H9 (cell line): ENCODE measurements around the gene PITHD1. TPM values are rescaled to one million over a fixed set of nuclear protein-coding genes. Genes with fewer than 3 reads are reported as not detected.

Experiments used
- DNase-seq: peaks from one replicate; pipeline ENCODE4 v3.0.0-alpha.2; 2017
- H2AFZ ChIP-seq: one replicate; pipeline ENCODE4 v1.6.1; 2013; ENCODE audit warnings: mild to moderate bottlenecking, low read length, control low read depth, moderate library complexity
- H2AK5ac ChIP-seq: 2 replicates; pipeline ENCODE4 v1.6.1; 2013; ENCODE audit warnings: low read length, control low read depth, mixed read lengths; ENCODE audit not compliant: insufficient read length
- H2BK120ac ChIP-seq: one replicate; pipeline ENCODE4 v1.6.1; 2013; ENCODE audit warnings: low read depth, mild to moderate bottlenecking, low read length, control low read depth, inconsistent platforms; ENCODE audit not compliant: poor library complexity, severe bottlenecking
- H2BK12ac ChIP-seq: 2 replicates; pipeline ENCODE4 v1.6.1; 2013; ENCODE audit warnings: low read length, control low read depth, mixed read lengths, low read depth; ENCODE audit not compliant: insufficient read length
- H2BK15ac ChIP-seq: 2 replicates; pipeline ENCODE4 v1.6.1; 2013; ENCODE audit warnings: low read depth, low read length, control low read depth
- H2BK20ac ChIP-seq: one replicate; pipeline ENCODE4 v1.6.1; 2013; ENCODE audit warnings: low read depth, mild to moderate bottlenecking, low read length, control low read depth, inconsistent platforms; ENCODE audit not compliant: poor library complexity, severe bottlenecking
- H2BK5ac ChIP-seq: 2 replicates; pipeline ENCODE4 v1.6.1; 2013; ENCODE audit warnings: low read length, control low read depth, mixed read lengths; ENCODE audit not compliant: insufficient read length
- H3K14ac ChIP-seq: 2 replicates; pipeline ENCODE4 v1.6.1; 2013; ENCODE audit warnings: low read length, control low read depth; ENCODE audit not compliant: insufficient read depth
- H3K18ac ChIP-seq: 2 replicates; pipeline ENCODE4 v1.6.1; 2013; ENCODE audit warnings: low read depth, mild to moderate bottlenecking, mixed read lengths, low read length, control low read depth; ENCODE audit not compliant: insufficient read length
- H3K23ac ChIP-seq: 2 replicates; pipeline ENCODE4 v1.6.1; 2013; ENCODE audit warnings: low read length, control low read depth, mixed read lengths, low read depth; ENCODE audit not compliant: insufficient read length
- H3K23me2 ChIP-seq: 2 replicates; pipeline ENCODE4 v1.6.1; 2013; ENCODE audit warnings: low read depth, mild to moderate bottlenecking, mixed read lengths, low read length, control low read depth; ENCODE audit not compliant: insufficient read length, poor library complexity, severe bottlenecking
- H3K27ac ChIP-seq: 2 replicates; pipeline ENCODE4 v1.5.1; 2013; ENCODE audit warnings: low read length, control low read depth, mixed read lengths, low read depth; ENCODE audit not compliant: insufficient read length
- H3K27me3 ChIP-seq: 2 replicates; pipeline ENCODE4 v1.6.1; 2013; ENCODE audit warnings: low read length, control low read depth, inconsistent platforms; ENCODE audit not compliant: insufficient read depth
- H3K4ac ChIP-seq: 2 replicates; pipeline ENCODE4 v1.6.1; 2013; ENCODE audit warnings: low read depth, mild to moderate bottlenecking, control low read depth, inconsistent platforms, low read length, moderate library complexity
- H3K4me1 ChIP-seq: 2 replicates; pipeline ENCODE4 v1.6.1; 2013; ENCODE audit warnings: low read length, control low read depth, inconsistent platforms; ENCODE audit not compliant: insufficient read depth
- H3K4me2 ChIP-seq: 2 replicates; pipeline ENCODE4 v1.6.1; 2013; ENCODE audit warnings: low read length, control low read depth, mixed read lengths; ENCODE audit not compliant: insufficient read length, insufficient read depth
- H3K56ac ChIP-seq: 2 replicates; pipeline ENCODE4 v1.6.1; 2013; ENCODE audit warnings: low read depth, mild to moderate bottlenecking, mixed read lengths, low read length, control low read depth; ENCODE audit not compliant: insufficient read length
- H3K79me1 ChIP-seq: 2 replicates; pipeline ENCODE4 v1.6.1; 2013; ENCODE audit warnings: low read depth, mild to moderate bottlenecking, moderate library complexity, low read length, control low read depth, inconsistent platforms; ENCODE audit not compliant: insufficient read depth, poor library complexity, severe bottlenecking
- H3K79me2 ChIP-seq: 2 replicates; pipeline ENCODE4 v1.6.1; 2013; ENCODE audit warnings: low read length, control low read depth, inconsistent platforms; ENCODE audit not compliant: insufficient read depth
- H3K9ac ChIP-seq: 2 replicates; pipeline ENCODE4 v1.6.1; 2013; ENCODE audit warnings: low read length, control low read depth, mixed read lengths; ENCODE audit not compliant: insufficient read length; ENCODE audit errors: extremely low read depth
- H3K9me3 ChIP-seq: one replicate; pipeline ENCODE4 v1.6.1; 2013; ENCODE audit warnings: low read depth, low read length, inconsistent platforms; ENCODE audit not compliant: control insufficient read depth
- H3T11ph ChIP-seq: one replicate; pipeline ENCODE4 v1.6.1; 2013; ENCODE audit warnings: mild to moderate bottlenecking, low read length, control low read depth, inconsistent platforms
- H4K20me1 ChIP-seq: one replicate; pipeline ENCODE4 v1.6.1; 2013; ENCODE audit not compliant: control insufficient read depth, insufficient read length, insufficient read depth
- H4K5ac ChIP-seq: 2 replicates; pipeline ENCODE4 v1.6.1; 2013; ENCODE audit warnings: low read depth, mild to moderate bottlenecking, mixed read lengths, low read length, control low read depth; ENCODE audit not compliant: insufficient read length
- H4K8ac ChIP-seq: replicated peaks from 2 replicates; pipeline ENCODE4 v1.6.1; 2013; ENCODE audit warnings: low read length, control low read depth, mixed read lengths, low read depth; ENCODE audit not compliant: insufficient read length
- H4K91ac ChIP-seq: 2 replicates; pipeline ENCODE4 v1.6.1; 2013; ENCODE audit warnings: low read depth, mild to moderate bottlenecking, moderate library complexity, mixed read lengths, low read length, control low read depth; ENCODE audit not compliant: insufficient read length
- H3K27ac Mint-ChIP-seq, 3 experiments: 2 replicates in 2 of 3; 3 replicates in 1 of 3; pipeline ENCODE4 v1.8.0; 2020 to 2021; ENCODE audit warnings: mixed read lengths in 3 of 3, mild to moderate bottlenecking in 1 of 3, moderate library complexity in 1 of 3
- H3K27me3 Mint-ChIP-seq: 2 replicates; pipeline ENCODE4 v1.8.0; 2021; ENCODE audit warnings: low read depth, mild to moderate bottlenecking, moderate library complexity, mixed read lengths
- H3K36me3 Mint-ChIP-seq, 3 experiments: 2 replicates in 2 of 3; 3 replicates in 1 of 3; pipeline ENCODE4 v1.8.0; 2020 to 2021; ENCODE audit warnings: low read depth in 3 of 3, mixed read lengths in 3 of 3; ENCODE audit not compliant: insufficient read depth in 1 of 3
- H3K4me1 Mint-ChIP-seq, 2 experiments: 2 replicates each; pipeline ENCODE4 v1.8.0; 2020; ENCODE audit warnings: mixed read lengths in 2 of 2
- H3K4me3 Mint-ChIP-seq, 2 experiments: 2 replicates in 1 of 2; 3 replicates in 1 of 2; pipeline ENCODE4 v1.8.0; 2020 to 2021; ENCODE audit warnings: mild to moderate bottlenecking in 2 of 2, mixed read lengths in 2 of 2, moderate library complexity in 1 of 2
- H3K9me3 Mint-ChIP-seq, 2 experiments: 2 replicates in 1 of 2; 3 replicates in 1 of 2; pipeline ENCODE4 v1.8.0; 2020; ENCODE audit warnings: mild to moderate bottlenecking in 2 of 2, mixed read lengths in 2 of 2, moderate library complexity in 1 of 2
- CTCF ChIP-seq: fragments of 200-600 bp; sonication (generic); conservative IDR thresholded peaks from 3 replicates; pipeline ENCODE4 v1.8.0; 2021; ENCODE audit warnings: antibody characterized with exemption, mild to moderate bottlenecking
- WGBS: extraction: QIAGEN DNeasy Blood & Tissue Kit; methylation state at CpG from one replicate; pipeline ENCODE4 v1.1.7; 2013; ENCODE audit warnings: missing lambda C conversion rate, low lambda C conversion rate, mixed read lengths; ENCODE audit not compliant: insufficient read length; ENCODE audit errors: extremely low coverage; 5-methylcytosine and 5-hydroxymethylcytosine counted together
- total RNA-seq: library from RNA; stranded (reverse); gene quantifications from 2 replicates; pipeline ENCODE4 v1.2.1, GENCODE V29; 2021

Gene PITHD1
- total RNA-seq, 1 experiment from 2014 or later: 92.0 TPM

- Mint-ChIP-seq H3K9me3 (no peaks in the 10 kb centered on the region), H3K4me1 (peaks cover 8 to 20% of the 10 kb centered on the region in 2 experiments), H3K4me3 (no peak overlapping the region), H3K36me3 (peaks cover 7 to 50% (median 28%) of the 10 kb centered on the region in 3 experiments), H3K27ac (no peak overlapping the region), H3K27me3 (no peaks in the 10 kb centered on the region; the same call in 1 of the 2 replicates)
- Histone ChIP-seq H3K79me2 (peaks cover 6% of the 10 kb centered on the region; the same call in 1 of the 2 replicates), H3K14ac (no peak overlapping the region), H3K23me2 (peaks cover 17% of the 10 kb centered on the region), H3K79me1 (peaks cover 8% of the 10 kb centered on the region), H3K27ac (no peak overlapping the region), H3K9ac (no peak overlapping the region), H3K18ac (no peak overlapping the region), H2BK12ac (no peak overlapping the region), H2BK5ac (no peak overlapping the region), H3K4ac (no peak overlapping the region), H2BK120ac (no peak overlapping the region), H2BK20ac (no peak overlapping the region), H4K20me1 (no peaks in the 10 kb centered on the region), H2AK5ac (no peak overlapping the region), H2AFZ (no peak overlapping the region), H4K5ac (no peak overlapping the region), H4K91ac (no peak overlapping the region), H3K27me3 (no peaks in the 10 kb centered on the region), H3K9me3 (no peaks in the 10 kb centered on the region), H3K23ac (no peak overlapping the region), H2BK15ac (no peak overlapping the region), H4K8ac (no peak overlapping the region), H3K56ac (no peak overlapping the region), H3K4me1 (no peaks in the 10 kb centered on the region; the same call in 1 of the 2 replicates), H3K4me2 (no peak overlapping the region), H3T11ph (no peak overlapping the region)
- no peak for DNase-seq
- no peak for TF ChIP-seq CTCF
- WGBS: no CpG with 5 or more reads among the region's 16 CpGs
Observed at GRCh38 chr1:23795676-23796465, 17.7 kb downstream of the PITHD1 start.
